Measurements from ENCODE around the gene MAL.
A peak's percentile ranks its signal among the peaks of the same experiment; 100 is the strongest.
"Not testable (repeated sequence)": the region's sequence is repeated elsewhere in the genome, so short reads cannot be mapped to it uniquely, and the experiment has no call there.

MAL gene

GRCh38 chr2:95068256-95068655, 42.7 kb downstream of the MAL start:
- no peak for DNase-seq

- DNase-seq, result no peak
These were observed 44.0 kb downstream of the MAL start for GRCh38 chr2:95069465-95069864.

GRCh38 chr2:95071856-95072255, 46.3 kb downstream of the MAL start:
- DNase-seq, result no peak

GRCh38 chr2:95072424-95072823, 46.9 kb downstream of the MAL start:
- DNase-seq, result no peak

DNA sequence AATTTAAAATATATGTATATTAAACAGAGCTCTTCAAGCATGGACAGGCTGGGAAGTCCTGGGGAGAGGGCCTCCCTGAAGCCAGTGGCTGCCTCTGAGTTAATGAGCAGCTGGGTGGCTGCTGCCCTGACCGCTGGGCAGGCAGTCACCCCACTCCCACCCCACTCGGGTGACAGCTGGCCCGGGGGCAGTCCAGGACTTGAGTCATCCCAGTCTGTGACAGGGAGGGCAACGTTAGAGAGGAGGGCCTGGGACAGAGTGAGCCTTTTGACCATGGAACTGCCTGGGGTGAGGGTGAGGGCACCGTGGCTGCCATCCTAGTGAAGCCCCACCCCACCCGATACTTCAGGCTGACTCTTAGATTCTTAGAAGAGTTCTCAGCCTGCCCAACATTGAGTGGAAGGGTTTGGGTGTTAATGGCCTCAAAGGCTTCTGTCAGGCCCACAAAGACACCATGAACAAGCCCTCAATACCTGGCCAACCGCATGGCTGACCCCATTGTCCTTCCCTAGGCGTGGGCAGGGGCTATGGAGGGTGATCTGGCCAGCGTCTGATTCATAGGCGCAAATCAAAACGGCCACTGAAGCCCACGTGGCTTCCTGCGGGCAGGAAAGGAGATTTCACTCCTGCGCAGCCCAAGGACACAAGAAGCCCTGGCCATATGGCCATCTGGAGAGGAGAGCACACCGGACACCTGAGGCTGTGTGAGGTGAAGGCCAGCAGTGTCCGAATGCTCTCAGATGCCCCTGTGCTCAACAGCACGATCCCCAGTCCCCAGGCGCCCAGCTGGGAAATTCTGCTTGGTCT, 48.6 kb downstream of the MAL start:
- DNase-seq, result no peak

- DNase-seq, result no peak
These were observed 49.3 kb downstream of the MAL start for GRCh38 chr2:95074663-95075439.

- no peak for DNase-seq
These were observed 50.1 kb downstream of the MAL start for GRCh38 chr2:95075440-95076132.

DNA sequence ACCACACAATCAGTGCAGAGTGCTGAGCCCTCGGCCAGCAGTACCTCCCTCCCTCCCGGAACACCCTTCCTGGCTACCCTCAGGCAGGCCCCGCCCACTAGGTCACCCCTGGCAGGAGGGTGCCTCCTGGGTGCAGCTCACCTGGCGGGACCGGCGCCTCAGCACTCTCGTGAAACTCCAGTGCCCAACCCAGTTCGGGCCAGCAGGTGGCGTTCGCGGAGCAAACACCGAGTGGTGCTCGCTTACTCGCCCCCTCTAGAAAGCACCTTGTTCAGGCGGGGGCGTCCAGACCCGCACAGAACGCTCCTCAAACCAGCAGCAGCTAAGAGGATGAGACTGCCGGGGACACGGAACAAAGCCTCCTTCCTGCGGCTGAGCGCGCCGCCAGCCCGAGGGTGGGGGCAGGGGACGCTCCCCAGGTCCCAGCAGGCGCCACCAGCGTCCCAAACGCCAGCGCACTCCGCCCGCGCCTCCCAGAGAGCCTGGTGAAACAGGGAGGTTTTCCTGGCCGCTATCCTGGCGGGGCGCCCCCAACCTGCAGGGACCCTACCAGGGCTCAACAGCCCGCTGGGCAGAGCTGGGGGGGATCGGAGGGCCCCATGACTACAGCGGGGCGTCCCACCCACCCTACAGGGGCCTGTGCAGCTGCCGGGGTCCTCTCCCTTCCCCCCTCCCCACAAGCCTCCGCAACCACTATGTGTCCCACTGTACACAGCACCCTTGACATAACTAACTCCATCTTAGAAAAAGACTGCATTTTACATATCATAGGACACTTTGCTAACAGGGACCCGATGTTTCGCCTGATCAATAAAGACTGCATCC, 51.4 kb downstream of the MAL start:
- peak; percentile 84 for DNase-seq

DNA sequence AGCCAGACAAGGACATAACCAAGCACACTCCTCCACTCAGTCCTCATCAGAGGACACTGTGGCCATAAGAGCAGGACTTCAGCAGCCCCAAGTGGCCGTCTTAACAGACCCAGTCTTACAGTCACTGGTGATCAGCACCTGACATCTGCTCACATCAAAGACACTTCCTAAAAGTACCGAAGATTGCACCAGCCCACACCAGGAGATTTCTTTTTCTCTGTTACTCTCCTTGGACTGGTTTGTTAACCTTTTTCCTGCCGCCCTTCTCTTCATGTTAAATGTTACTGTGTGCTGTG, 52.0 kb downstream of the MAL start:
- DNase-seq, result no peak

GRCh38 chr2:95077861-95078603, 52.5 kb downstream of the MAL start:
- peak; percentile 91 for DNase-seq

DNA sequence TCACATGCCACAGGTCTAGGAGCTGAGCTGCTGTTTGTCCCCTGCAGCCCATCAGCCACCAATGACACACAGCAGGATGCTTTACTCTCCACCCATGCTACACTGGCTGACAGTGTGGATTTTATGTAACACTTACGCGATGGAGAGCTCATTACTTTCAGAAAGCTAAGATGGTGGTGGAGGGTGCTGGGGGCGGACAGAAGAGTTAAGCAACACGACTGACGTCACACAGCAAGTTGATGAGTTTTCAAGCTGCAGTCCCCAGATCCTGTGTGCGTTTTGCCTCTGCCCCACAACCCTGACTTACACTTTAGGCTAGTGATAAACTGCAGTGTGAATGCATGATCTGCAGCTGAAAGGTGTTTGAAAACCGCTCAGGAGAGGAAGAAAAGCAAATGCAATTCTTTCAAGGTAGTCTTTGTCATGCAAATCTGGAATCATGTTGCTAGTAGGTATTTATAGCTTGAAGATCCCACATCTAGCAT, 53.7 kb downstream of the MAL start:
- DNase-seq, result no peak

- DNase-seq, result no peak
These were observed 57.0 kb downstream of the MAL start for GRCh38 chr2:95082477-95082876.

- DNase-seq, result no peak
These were observed 60.5 kb downstream of the MAL start for GRCh38 chr2:95086017-95086416.

- no peak for DNase-seq
These were observed 61.9 kb downstream of the MAL start for GRCh38 chr2:95087379-95087778.

- DNase-seq, result no peak
These were observed 66.5 kb downstream of the MAL start for GRCh38 chr2:95091885-95092555.

DNA sequence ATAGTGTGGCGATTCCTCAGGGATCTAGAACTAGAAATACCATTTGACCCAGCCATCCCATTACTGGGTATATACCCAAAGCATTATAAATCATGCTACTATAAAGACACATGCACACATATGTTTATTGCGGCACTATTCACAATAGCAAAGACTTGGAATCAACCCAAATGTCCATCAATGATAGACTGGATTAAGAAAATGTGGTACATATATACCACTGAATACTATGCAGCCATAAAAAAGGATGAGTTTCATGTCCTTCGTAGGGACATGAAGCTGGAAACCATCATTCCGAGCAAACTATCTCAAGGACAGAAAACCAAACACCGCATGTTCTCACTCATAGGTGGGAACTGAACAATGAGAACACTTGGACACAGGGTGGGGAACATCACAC, 72.8 kb downstream of the MAL start:
- not testable (repeated sequence) for DNase-seq

GRCh38 chr2:95099910-95100309, 74.4 kb downstream of the MAL start:
- DNase-seq, result no peak

Data from NCI-H2171 treated with DMSO at 0.1 percent for 48 hours (cell line).